Motor neuron (in vitro differentiated cells): ENCODE results near the gene SP2. TPM values are rescaled to one million over a fixed set of nuclear protein-coding genes. Genes with fewer than 3 reads are reported as not detected.
A peak's percentile ranks its signal among the peaks of the same experiment; 100 is the strongest.
"Not testable (repeated sequence)": the region's sequence is repeated elsewhere in the genome, so short reads cannot be mapped to it uniquely, and the experiment has no call there.

Experiments used
- ATAC-seq, 8 experiments: fragments of 200-7000 bp; cut with Tn5 transposase; replicated peaks in 6 of 8; 2 replicates each; pipeline ENCODE4 v1.8.0; 2021; ENCODE audit warnings: mild to moderate bottlenecking in 8 of 8, moderate library complexity in 8 of 8
- H3K27ac ChIP-seq, 2 donors: fragments of 250-450 bp; sonication (Bioruptor Pico); 2 replicates each; pipeline ENCODE4 v1.9.0; 2021; ENCODE audit warnings: antibody characterized with exemption in 2 of 2, mild to moderate bottlenecking in 2 of 2, moderate library complexity in 1 of 2
- H3K4me1 ChIP-seq, 2 donors: fragments of 250-450 bp; sonication (Bioruptor Pico); replicated peaks in 1 of 2; 2 replicates each; pipeline ENCODE4 v1.6.1; 2021; ENCODE audit warnings: antibody characterized with exemption in 2 of 2, mild to moderate bottlenecking in 2 of 2, moderate library complexity in 1 of 2
- H3K4me3 ChIP-seq, 5 donors: fragments of 250-450 bp; sonication (Bioruptor Pico); 2 replicates each; pipeline ENCODE4 v1.9.0; 2021; ENCODE audit warnings: antibody characterized with exemption in 5 of 5, mild to moderate bottlenecking in 5 of 5, moderate library complexity in 4 of 5
- WGBS, 10 experiments: fragments of 450-650 bp; shearing (Covaris generic); methylation state at CpG; one replicate each; pipeline ENCODE4 v1.0.0; 2022; 5-methylcytosine and 5-hydroxymethylcytosine counted together
- in situ Hi-C, 9 experiments: fragments of 400-800 bp; cut with MboI; loops; one replicate each; pipeline ENCODE4 v1.15.0; 2021; ENCODE audit warnings: low sequenced_read_pairs in 9 of 9, low pct_unique_long_range_greater_than_20kb in 2 of 9; ENCODE audit not compliant: unreplicated experiment in 9 of 9
- total RNA-seq, 8 experiments: library from RNA; unstranded; fragments of 300-600 nt; gene quantifications; 2 replicates each; pipeline versions ENCODE4 v1.2.3 to v1.2.4, GENCODE V29; 2022

SP2 gene
- total RNA-seq, 8 experiments from 2014 or later, result 1.4 to 6.9 (median 4.4) TPM

DNA sequence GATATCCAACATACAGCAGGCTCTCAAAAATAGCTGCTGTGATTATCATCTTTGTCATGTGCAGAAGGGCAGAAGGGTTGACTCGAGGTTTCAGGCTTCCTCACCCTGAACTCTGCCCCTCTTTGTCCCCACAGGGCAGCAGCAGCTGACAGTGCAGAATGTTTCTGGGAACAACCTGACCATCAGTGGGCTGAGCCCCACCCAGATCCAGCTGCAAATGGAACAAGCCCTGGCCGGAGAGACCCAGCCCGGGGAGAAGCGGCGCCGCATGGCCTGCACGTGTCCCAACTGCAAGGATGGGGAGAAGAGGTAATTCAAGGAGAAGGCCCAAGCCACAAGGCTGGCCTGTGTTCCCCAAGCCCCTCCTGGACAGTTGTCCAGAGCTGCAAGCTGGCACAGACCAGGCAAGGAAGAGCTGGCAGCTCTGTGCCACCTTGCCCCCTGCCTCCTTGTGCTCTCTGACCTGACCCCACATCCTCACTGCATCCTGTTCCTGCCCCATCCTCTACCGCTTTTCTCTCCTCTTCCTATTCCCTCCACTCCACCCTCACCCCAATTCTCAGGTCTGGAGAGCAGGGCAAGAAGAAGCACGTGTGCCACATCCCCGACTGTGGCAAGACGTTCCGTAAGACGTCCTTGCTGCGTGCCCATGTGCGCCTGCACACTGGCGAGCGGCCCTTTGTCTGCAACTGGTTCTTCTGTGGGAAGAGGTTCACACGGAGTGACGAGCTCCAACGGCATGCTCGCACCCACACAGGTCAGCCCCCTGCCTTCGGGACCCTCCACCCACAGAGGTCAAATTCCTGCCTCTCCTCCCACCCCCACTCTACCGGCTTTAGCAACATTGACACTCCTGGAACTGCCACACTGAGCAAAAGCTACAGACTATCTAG lies 29.0 kb downstream of the SP2 start:
- no peak overlapping the region for H3K27ac ChIP-seq
- ATAC-seq, result peak in 4 of 8 experiments; percentile 17 to 92 (median 36)
- H3K4me3 ChIP-seq, result no peak overlapping the region
- WGBS, 10 experiments, result 0 to 100% (median 93%) methylated on average over 1 to 7 of the region's 23 CpGs; no CpG with 5 or more reads in 2 of the 10 experiments
- H3K4me1 ChIP-seq, result no peaks in the 10 kb centered on the region
- in situ Hi-C loops, result loop anchor here in 1 of 9 experiments (25.0 kb wide), 1 partner anchor 88 kb away; the partner anchor contains the start of genes LRRC46, MRPL10 and SCRN2

DNA sequence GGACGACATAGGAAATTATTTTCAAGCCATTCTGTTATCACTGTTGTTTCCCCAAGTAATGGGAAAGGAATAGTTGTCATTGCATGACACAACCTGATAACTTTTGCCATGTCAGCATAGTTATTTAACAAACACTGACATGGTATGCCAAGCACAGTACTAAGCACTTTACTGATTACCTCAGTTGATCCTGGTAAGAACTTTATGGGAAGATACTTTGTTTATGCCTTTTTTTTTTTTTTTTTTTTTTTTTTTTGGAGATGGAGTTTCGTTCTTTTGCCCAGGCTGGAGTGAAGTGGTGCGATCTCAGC lies 29.6 kb downstream of the SP2 start:
- in situ Hi-C loops, result loop anchor here in 1 of 9 experiments (25.0 kb wide), 1 partner anchor 88 kb away; the partner anchor contains the start of genes LRRC46, MRPL10 and SCRN2
- WGBS, 10 experiments, result 43 to 100% (median 75%) methylated on average over 1 to 3 of the region's 3 CpGs; no CpG with 5 or more reads in 2 of the 10 experiments

DNA sequence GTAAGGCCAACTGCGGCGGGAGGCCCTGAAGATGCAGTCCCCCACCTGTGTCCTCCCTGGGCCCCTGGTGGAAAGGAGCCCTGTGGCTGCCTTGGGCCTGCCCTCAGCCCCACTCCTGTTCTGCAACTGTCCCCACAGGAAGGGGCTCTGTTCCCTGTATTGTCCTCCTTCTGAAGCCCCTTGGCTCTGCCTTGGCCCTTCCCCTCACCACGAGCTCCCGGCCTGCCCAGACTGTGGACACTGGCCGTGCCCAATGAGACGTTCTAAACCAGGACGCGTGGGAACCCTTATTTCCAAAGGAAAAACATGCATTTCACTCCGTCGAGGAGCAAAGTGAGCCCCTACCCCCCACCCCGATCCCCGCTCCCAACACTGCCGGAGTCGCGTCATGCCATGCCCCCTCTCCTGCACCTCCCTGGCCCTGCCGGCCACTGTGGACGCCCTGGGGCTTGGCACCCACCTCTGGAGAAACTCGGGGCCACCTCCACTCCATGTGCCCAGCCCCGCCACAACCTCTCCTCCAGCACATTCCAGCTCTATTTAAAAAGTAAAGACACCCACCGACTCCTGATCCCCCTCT lies 31.9 kb downstream of the SP2 start:
- Histone ChIP-seq H3K4me3 (no peak overlapping the region), H3K27ac (no peak overlapping the region), H3K4me1 (no peaks in the 10 kb centered on the region)
- in situ Hi-C loops, result loop anchor here in 1 of 9 experiments (25.0 kb wide), 1 partner anchor 91 kb away; the partner anchor contains the start of genes LRRC46, MRPL10 and SCRN2
- ATAC-seq, result peak in 3 of 8 experiments; percentile 9 to 23 (median 21)
- WGBS, 10 experiments, result 60 to 100% (median 88%) methylated on average over 1 to 3 of the region's 20 CpGs; no CpG with 5 or more reads in 3 of the 10 experiments

More for the DNA sequence above, 29.6 kb downstream of the SP2 start:
- Histone ChIP-seq H3K27ac (no peak overlapping the region), H3K4me3 (no peak overlapping the region), H3K4me1 (no peaks in the 10 kb centered on the region)
- no peak for ATAC-seq

DNA sequence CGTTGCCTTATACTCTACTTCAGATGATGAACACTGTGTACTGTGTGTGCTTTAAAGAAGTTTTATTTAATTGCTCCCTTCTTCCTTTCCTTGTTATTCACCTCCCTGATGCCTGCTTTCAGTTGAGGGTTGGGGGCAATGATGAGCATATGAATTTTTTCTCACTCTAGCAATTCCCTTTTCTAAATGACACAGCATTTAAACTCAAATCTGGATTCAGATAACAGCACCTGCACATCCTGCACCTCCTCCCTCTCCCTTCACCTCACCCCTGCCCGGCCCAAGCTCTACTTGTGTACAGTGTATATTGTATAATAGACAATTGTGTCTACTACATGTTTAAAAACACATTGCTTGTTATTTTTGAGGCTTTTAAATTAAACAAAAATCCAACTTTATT lies 32.4 kb downstream of the SP2 start:
- ATAC-seq, result no peak
- no peak overlapping the region for H3K27ac ChIP-seq
- in situ Hi-C loops, result loop anchor here in 1 of 9 experiments (25.0 kb wide), 1 partner anchor 91 kb away; the partner anchor contains the start of genes LRRC46, MRPL10 and SCRN2
- H3K4me3 ChIP-seq, result no peak overlapping the region
- whole genome bisulfite sequencing, 10 experiments, result 60 to 100% (median 80%) methylated on average over 1 to 2 of the region's 2 CpGs; no CpG with 5 or more reads in 4 of the 10 experiments
- H3K4me1 ChIP-seq, result no peaks in the 10 kb centered on the region

DNA sequence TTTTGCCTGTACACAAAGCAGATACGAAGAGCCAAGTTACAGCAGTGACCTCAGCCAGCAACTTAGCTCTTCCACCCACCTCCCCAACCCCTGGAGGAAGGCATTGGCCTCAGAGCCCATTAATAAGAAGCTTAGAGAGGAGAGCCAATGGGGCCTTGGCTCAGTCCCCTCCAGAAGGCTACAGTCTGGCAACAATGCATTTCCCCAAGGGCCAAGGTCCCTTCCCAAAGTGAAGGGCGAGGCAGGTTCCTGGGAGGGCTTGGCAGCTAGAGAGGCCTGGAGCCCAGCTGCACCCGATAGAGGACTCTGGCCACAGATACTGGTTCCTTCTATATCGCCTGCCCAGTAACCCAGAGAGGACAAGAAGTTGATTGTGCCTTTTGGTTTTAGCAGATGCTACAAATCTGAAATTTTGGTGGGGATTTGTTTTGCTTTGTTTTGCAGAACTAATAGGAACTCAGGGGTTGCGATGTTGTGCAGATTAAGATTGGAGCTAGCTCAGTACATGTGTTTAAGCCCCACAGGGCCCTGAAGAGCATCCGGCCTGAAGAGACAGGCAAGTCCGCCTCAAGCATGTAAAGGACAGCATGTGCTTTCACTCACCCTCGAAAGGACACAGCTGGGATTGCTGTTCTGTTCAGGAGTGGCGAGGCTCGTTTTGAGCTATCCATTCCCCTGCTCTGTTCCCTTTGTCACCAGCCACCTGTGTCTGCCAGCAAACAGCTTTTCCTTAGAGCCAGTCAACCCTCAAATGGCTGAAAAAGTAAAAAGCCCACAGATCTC lies 33.4 kb downstream of the SP2 start:
- in situ Hi-C loops, result loop anchor here in 1 of 9 experiments (25.0 kb wide), 1 partner anchor 92 kb away; the partner anchor contains the start of genes LRRC46, MRPL10 and SCRN2
- peak in 2 of 8 experiments; percentile 12 to 37 for ATAC-seq
- Histone ChIP-seq H3K4me1 (no peaks in the 10 kb centered on the region), H3K4me3 (no peak overlapping the region), H3K27ac (no peak overlapping the region)
- WGBS, 10 experiments, result 52 to 100% (median 83%) methylated on average over 2 to 3 of the region's 10 CpGs; no CpG with 5 or more reads in 3 of the 10 experiments

DNA sequence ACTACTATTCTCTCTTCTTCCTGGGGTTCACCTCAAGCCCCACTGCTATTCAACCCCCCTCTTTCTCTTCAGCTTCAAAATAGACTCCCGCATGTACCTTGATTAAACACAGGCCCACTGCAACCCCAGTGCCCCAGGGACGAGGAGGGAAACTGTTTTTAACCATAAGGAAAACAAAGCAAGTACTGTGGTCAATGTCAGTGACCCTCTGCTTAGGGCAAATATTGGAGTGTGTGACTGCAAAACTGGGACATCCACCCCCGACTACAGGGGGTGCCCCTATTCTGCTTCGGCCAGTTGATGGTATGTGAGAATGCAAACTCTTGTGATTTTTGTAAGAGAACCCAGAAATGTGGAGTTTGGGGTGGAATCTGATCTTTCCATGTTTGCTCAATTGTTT lies 35.8 kb downstream of the SP2 start:
- ATAC-seq, result no peak
- Histone ChIP-seq H3K27ac (no peak overlapping the region), H3K4me1 (no peaks in the 10 kb centered on the region), H3K4me3 (no peak overlapping the region)
- in situ Hi-C loops, result loop anchor here in 1 of 9 experiments (25.0 kb wide), 1 partner anchor 95 kb away; the partner anchor contains the start of genes LRRC46, MRPL10 and SCRN2
- 50 to 100% (median 82%) methylated on average over 1 to 3 of the region's 4 CpGs; no CpG with 5 or more reads in 4 of the 10 experiments for WGBS, 10 experiments

DNA sequence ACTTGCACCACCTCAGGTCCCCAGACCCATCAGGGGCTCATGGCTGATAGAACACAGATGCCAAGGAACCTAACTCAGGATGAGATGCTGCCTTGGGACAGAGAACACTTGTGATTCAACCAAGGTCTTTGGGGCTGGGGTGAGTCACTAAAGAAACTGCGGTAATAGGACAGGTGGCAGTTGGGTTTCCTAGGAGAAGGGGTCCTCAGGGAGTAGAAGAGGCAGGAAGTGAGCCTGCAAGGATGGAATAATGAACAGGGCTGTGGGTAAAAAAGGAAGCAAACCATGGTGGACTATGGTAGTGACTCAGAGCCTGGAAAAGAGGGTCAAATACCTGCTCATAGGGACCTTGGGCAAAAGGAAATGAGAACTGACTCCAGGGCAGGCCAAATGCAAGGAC lies 38.8 kb downstream of the SP2 start:
- ATAC-seq, result no peak
- Histone ChIP-seq H3K4me3 (no peak overlapping the region), H3K27ac (no peak overlapping the region), H3K4me1 (no peaks in the 10 kb centered on the region)
- in situ Hi-C loops, result loop anchor here in 1 of 9 experiments (25.0 kb wide), 1 partner anchor 98 kb away; the partner anchor contains the start of genes LRRC46, MRPL10 and SCRN2
- WGBS, 10 experiments, result 57 to 100% (median 100%) methylated on average over 1 of the region's 1 CpG; no CpG with 5 or more reads in 5 of the 10 experiments

DNA sequence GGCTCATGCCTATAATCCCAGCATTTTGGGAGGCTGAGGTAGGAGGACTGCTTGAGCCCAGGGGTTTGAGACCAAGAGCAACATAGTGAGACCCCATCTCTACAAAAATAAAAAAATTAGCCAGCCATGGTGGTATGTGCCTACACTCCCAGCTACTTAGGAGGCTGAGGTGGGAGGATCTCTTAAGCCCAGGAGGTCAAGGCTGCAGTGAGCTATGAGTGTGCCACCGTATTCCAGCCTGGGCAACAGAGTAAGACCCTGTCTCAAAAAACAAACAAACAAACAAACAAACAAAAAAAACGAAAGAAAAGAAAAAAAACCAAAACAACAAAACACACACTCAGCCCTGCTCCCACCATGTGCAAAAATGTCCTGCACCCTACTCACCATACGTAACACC lies 39.4 kb downstream of the SP2 start:
- ATAC-seq, result not testable (repeated sequence)
- in situ Hi-C loops, result loop anchor here in 1 of 9 experiments (25.0 kb wide), 1 partner anchor 98 kb away; the partner anchor contains the start of genes LRRC46, MRPL10 and SCRN2
- WGBS, 10 experiments, result 65 to 100% (median 80%) methylated on average over 1 to 3 of the region's 3 CpGs; no CpG with 5 or more reads in 1 of the 10 experiments

DNA sequence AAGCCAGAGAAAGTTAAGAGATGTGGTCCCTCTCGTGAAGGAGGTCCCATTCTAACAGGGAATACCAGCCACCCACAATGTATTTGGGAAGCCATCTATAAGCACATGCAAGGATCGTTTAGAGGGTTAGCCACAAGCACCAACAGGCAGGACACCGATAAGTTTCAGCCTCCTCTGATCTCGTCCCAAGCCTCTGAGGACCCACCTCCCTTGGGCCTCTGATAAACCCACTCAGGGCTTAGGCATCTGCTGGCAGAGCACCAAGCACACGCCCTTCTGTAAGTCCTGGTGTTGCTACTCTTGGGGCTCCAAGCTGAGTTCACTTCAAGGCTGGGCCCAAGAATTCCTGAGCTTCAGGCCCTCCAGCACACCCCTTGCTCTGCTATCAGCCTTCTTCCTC lies 39.9 kb downstream of the SP2 start:
- no peak overlapping the region for H3K4me3 ChIP-seq
- in situ Hi-C loops, result loop anchor here in 1 of 9 experiments (25.0 kb wide), 1 partner anchor 99 kb away; the partner anchor contains the start of genes LRRC46, MRPL10 and SCRN2
- peak in 3 of 8 experiments; percentile 26 to 78 (median 73) for ATAC-seq
- peaks cover 3 to 7% of the 10 kb centered on the region in 2 donors for H3K4me1 ChIP-seq
- WGBS, 10 experiments, result 0 to 85% (median 80%) methylated on average over 1 to 4 of the region's 5 CpGs; no CpG with 5 or more reads in 4 of the 10 experiments
- H3K27ac ChIP-seq, result no peak overlapping the region

More for the DNA sequence above, 39.4 kb downstream of the SP2 start:
- H3K4me3 ChIP-seq, H3K4me1 ChIP-seq, H3K27ac ChIP-seq: not testable (repeated sequence)

DNA sequence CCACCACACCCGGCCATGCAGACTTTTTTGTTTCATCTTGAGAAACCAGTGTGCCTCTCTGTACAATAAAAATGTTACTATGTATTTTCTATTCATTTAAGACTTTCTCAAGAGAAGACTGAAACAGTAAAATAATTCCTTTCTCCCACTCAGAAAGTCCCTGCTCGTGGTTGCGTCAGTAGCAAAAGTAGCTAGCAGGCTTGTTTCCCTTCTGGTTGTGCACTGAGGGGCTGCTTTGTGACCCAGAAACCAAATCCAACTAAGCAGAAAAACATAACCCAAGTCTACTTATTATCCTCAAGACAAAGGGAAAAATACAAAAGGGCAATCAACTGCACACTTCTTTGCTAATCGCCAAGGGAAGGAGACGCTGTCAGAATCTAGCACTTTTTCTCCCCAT lies 41.9 kb downstream of the SP2 start:
- in situ Hi-C loops, result loop anchor here in 1 of 9 experiments (25.0 kb wide), 1 partner anchor 101 kb away; the partner anchor contains the start of genes LRRC46, MRPL10 and SCRN2
- WGBS, 10 experiments, result 69 to 100% (median 88%) methylated on average over 1 to 5 of the region's 5 CpGs; no CpG with 5 or more reads in 1 of the 10 experiments
- ATAC-seq, result no peak
- H3K4me3 ChIP-seq, result no peak overlapping the region
- no peak overlapping the region for H3K27ac ChIP-seq
- peaks cover 8% of the 10 kb centered on the region in 2 donors for H3K4me1 ChIP-seq

DNA sequence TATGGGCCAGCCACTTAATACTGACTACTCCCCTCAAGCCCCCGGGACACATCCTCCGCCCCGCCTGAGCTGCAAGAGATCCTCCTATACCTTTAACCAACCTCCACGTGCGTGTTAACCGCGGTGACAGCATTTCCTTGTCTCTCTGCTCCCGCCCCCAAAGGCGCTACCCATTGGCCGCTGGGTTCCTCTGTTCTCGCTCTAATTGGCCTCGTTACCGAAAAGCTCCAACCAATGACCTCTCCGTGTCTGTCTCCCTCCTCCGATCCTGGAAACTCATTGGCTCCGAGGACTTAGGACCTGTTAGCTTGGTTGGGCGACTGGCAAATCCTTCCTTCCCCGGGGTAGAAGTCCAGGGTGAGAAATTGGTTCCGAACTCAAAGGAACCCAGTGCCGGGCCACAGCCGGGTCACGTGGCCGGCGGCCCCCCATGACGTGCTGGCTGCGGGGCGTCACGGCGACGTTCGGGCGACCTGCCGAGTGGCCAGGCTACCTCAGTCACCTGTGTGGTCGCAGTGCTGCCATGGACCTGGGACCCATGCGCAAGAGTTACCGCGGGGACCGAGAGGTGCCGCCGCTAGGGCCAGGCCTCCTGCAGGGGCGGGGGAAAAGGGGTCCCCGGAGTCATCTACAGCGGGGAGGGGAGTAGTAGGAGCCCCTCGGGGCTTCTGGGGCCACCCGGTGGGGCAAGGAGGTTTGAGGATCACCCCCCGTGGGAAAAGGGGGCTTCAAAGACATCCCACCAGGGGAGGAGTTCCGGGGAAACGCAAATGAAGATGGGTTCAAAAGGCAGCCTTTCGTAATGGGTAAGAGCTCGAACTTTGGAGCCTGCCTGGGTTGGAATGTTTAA lies 45.4 kb downstream of the SP2 start, which contains the start of gene PNPO:
PNPO (plus strand) TSS at position 326 of the 850 bp plus-strand sequence; CDS start at position 431, 105 bp downstream.
- H3K4me3 ChIP-seq, result peak within 1 kb of the TSS; percentile 39 to 86 (median 71)
- in situ Hi-C loops, result loop anchor here in 2 of 9 experiments (10.0 to 25.0 kb wide), 2 partner anchors 73 to 104 kb away; partner anchors contain the start of genes LRRC46 (in 1 of the 2), MRPL10 (in 1 of the 2) and SCRN2 (in 1 of the 2)
- peak; percentile 98 to 100 (median 98) for ATAC-seq
- H3K4me1 ChIP-seq, result peaks cover 8% of the 10 kb centered on the region in 2 donors
- peak within 1 kb of the TSS in 1 of 2 donors; percentile 27 for H3K27ac ChIP-seq
- WGBS, 10 experiments, result 0 to 20% (median 3%) methylated on average over 1 to 30 of the region's 50 CpGs; no CpG with 5 or more reads in 2 of the 10 experiments
